ACHN (cell line): Measurements from ENCODE around the gene MARCO.

Experiments
- DNase-seq: peaks from one replicate; pipeline ENCODE4 v3.0.0-alpha.2; 2015
- in situ Hi-C: cut with HindIII; loops from 2 replicates; pipeline ENCODE4 v1.10.0; 2017; ENCODE audit warnings: low sequenced_read_pairs, low pct_ligation_motif_present, low pct_unique_long_range_greater_than_20kb

Gene MARCO

DNA sequence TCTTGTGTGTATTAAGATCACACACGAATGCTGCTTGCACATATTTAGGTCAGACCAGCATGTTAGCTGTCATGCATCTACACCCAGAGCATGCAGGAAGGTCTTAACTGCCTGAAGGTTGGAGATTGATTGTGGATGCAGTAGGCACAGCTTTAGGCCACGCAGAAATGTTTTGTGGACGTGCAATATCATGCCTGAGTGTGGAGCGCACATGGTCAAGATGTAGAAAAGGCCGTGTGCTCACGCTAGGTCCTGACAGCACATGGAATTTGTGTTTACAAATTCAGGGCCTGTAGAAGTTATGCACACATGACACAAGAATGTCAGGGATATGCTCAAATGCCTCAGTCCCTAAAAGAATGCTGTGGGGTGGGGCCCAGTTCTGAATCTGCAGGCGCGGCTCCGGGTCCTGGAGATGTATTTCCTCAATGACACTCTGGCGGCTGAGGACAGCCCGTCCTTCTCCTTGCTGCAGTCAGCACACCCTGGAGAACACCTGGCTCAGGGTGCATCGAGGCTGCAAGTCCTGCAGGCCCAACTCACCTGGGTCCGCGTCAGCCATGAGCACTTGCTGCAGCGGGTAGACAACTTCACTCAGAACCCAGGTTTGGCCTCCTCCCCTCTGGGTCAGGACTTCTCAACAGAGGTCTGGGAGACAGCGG is 27.9 kb downstream of the MARCO start:
- in situ Hi-C loops = no loop called here
- DNase-seq = no peak

DNA sequence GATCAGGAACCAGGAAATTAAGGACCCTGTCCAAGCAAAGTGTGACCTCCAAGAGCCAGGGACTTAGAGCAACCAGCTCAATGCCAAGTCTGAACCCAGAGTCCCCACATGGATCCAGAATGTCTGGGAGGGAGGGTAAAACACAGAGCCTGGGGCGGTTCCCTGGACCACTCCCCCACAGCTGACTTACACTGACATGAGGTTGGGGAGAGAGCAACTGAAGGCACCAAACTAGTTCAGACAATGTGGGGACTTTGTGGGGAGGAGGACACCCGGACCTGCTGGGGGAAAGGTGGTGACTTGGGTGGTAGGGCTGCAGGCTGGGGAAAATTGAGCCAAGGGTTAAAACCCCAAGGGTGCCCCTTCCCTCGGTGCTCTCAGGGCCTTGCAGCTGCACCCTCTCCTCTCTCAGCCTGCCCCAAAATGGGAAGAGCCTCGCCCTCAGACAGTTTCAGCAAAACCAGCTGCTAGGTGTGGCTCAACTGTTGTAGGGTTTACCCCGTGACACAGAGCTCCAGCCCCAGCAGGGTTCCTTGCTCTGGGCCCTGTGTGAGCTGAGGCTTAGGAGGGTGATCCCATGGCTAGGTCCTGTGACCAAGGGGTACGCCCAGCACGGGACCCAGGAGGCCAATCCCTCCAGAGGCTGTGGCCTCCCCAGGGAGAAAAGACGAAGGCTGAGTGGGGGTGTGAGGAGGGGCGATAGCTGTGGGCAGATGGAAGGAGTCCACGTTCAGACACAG is 28.6 kb downstream of the MARCO start:
- in situ Hi-C loops = no loop called here
- DNase-seq = no peak

DNA sequence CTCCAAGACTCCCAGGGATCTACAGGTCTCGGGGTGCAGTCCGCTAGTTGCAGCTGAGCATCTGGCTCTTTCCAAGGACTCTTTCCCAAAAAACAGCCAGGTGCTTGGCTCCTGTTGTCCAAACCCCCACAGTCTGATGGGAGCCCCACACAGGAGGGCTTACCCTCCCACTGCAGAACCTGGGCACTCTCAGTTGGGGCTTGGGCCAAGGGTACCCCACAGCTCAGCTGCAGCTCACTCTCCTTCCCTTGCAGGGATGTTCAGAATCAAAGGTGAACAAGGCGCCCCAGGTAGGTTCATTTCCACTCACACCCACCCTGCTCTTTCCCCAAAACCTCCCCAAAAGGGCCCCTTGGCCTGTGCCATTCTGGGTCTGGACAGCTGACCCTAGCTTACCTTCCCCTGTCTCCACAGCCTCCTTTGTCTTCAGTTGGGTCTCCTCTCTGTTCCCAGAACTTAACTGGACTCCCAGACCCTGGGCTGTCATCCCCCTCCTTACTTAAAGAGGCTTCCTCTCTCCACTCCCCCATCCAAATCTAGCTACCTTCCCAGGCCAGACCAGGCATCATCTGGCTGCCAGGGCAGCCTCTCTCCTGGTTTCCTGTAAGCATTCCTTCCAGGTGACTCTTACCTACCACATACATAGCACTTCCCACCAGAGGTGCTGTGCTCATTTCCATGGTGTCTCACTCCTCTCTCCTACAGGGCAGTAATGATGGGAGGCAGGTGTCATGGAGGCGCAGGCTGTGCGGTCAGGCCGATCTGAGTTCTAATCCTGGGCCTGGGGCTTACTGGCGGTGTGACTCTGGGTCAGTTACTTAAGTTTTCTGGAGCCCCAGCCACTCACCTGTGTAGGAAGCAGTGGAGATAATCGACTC is 29.5 kb downstream of the MARCO start:
- in situ Hi-C loops = no loop called here
- no peak for DNase-seq

DNA sequence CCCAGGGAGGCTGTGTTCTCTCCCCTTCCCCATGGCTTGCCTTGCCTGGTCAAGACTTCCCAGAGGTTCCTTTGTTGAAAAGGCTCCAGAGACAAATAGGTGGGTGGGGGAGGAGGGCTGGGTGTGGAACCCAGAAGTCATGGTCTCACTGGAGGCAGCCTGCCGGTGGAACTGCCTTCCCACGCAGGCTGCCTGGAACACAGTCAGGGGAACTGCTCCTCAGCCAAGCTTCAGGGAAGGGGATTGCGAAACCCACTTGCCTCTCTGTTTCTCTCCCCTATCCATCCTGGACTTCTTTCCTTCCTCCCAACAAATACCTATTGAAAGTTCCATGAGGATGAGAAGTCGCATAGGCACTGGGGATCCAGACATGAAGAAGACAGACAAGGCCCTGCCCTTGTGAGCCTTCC is 31.6 kb downstream of the MARCO start:
- DNase-seq = no peak

DNA sequence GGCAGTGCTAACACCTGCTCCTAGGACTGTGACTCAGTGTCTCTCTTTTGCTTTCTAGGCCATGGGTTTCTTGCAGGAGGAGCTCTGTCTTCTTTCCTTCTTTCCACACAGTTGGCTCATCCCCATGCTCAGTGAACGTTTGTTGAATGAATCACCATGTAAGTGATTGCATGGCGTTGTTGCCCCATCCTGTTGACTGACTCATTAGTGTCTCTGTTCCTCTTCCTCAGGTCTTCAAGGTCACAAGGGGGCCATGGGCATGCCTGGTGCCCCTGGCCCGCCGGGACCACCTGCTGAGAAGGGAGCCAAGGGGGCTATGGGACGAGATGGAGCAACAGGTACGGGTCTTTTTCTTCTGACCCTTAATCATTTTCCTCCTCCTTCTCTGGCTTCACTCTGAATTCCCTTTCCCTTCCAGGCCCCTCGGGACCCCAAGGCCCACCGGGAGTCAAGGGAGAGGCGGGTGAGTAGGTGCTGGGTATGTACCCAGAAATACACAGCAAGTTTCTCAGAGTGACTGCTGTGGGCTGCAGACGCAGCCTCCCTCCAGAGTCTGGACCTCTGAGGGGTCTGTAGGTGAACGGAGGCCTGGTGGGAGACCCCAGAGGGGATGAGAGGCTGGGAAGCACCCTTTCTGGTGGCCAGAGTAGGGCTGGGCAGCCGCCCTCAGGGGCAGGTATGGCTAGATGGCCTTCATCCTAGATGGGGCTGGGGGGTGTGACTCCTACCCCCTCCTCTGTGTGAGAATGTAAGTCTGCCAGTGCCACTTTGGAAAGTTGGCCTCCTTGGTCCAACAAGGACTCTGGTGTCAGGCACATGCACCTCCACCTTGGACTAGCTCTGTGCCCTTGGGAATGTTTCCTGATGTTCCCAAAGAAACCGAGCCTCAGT is 32.4 kb downstream of the MARCO start:
- no peak for DNase-seq
- in situ Hi-C loops = no loop called here

More for the DNA sequence above, 31.6 kb downstream of the MARCO start:
- in situ Hi-C loops = no loop called here

DNA sequence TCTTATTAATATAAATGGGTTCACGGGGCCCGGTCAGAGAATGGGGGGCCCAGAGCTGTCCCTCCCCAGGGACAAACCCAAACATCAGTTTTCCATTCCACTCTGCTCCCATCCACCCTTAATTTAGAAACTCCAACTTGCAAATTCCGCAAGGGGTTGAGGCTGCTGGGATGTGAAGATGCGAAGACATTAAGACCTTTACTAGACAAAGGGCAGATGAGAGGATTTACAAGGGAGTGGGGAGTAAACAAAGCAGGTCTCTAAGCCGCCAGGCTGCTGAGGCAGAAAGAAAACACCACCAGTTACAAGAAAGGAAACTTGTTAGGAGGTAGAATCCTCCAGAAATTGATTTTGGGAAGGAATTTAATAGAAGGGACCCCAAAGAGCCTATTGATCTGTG is 33.1 kb downstream of the MARCO start:
- DNase-seq = no peak
- in situ Hi-C loops = no loop called here

DNA sequence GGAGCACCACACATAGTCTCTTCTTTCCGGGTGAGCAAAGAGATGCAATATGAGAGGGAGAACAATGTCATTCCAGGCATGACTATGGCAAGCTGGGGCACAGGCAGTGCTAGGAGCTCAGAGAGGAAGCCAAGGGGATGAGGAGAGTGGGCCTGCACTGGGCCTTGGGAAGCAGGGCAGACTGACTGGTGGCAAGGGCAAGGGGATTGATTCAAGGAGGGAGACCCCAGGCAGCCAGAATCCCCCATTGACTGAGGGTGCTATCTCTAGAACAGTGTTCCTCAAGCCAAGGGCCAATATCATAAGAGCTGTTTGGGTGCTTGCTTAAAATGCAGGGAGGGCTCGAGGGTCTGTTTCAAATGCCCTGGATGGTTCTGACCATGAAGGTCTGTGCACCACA is 36.1 kb downstream of the MARCO start:
- in situ Hi-C loops = no loop called here
- no peak for DNase-seq

DNA sequence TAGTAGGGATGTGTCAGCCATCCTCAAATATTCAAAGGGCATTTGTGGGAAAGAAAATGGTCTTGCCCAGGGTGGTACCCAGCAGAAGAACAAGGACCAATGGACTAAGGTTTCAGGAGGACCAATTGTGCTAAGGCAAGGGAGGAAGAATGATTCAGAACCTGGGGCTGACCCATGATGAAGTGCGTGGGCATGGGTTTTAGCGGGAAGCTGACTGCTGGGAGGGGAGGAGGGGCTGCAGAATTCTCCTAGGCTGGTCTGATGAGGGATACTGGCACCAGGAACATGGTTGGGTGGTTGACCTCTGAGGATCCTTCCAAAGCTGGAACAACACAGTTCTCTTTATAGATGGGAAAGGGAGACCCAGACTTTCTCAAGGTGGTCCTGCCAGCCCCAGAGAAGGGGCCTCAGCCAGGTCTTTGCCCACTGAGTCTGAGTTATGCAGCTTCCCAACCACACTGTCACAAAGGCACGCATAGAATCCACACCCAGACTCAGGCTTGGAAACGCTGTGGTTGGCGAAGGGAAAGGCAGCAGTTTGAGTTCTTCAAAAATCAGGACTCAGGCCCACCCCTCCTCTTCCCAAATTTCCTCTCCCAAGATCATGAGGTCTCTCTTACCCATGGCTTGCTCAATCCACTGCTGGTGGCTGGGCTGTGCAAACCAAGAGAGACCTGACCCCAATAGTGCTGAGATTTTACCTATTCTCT is 37.3 kb downstream of the MARCO start:
- DNase-seq = no peak
- in situ Hi-C loops = no loop called here

DNA sequence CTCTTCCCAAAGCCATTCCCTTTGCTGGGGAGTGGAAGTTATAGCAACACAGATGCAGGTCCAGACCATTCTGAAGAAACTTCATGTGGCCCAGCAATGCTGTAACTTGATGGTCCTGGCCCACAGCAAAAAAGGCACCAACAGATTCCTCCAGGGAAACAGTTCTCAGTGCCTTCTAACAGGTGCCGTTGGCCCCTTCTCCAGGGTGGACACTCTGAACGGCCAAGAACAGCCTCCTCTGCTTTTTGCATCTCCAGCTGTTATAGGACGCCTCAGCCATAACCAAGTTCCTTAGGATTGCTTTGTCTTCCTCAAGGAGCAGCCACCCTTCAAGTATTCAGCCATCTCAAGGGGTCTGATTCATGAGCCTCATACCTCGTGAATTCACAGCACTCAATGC is 38.0 kb downstream of the MARCO start:
- in situ Hi-C loops = no loop called here
- no peak for DNase-seq

DNA sequence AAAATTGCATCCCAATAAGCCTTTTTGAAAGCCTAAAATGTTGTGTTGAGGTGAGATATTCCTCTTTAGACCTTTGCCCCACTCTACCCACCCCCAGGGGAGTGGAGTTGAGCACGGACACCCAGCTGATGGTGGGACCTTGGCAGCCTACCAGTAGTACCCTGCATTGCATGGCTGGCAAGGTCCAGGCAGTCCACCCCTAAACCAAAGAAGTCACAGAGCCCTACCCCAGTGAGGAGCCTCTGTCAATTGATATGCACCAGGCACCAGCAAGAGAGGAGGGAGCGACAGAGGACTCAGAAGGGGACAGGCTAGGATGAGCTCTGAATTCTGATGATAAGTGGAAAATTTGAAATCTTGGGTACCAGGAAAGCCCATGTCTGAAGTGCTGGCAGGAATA is 38.6 kb downstream of the MARCO start:
- in situ Hi-C loops = no loop called here
- DNase-seq = no peak

DNA sequence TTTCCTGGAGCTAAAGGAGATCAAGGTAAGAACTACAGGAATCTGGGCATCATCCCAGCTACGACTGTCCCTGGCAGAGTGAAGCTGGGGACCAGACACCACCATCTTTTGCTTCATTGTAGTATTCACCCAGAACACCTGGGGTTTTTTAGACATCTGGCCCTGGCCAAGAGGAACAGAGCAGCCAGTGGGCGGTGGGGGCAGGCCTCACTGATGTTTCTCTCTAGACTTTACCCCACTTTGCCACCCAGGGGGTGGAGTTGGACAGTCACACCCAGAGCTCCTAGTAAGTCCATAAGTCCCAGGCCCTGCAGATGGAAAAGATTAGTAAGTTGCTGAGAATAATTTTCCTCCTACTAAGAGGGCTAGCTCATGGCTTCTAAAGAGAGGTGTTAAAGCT is 39.6 kb downstream of the MARCO start:
- DNase-seq = no peak
- in situ Hi-C loops = no loop called here

DNA sequence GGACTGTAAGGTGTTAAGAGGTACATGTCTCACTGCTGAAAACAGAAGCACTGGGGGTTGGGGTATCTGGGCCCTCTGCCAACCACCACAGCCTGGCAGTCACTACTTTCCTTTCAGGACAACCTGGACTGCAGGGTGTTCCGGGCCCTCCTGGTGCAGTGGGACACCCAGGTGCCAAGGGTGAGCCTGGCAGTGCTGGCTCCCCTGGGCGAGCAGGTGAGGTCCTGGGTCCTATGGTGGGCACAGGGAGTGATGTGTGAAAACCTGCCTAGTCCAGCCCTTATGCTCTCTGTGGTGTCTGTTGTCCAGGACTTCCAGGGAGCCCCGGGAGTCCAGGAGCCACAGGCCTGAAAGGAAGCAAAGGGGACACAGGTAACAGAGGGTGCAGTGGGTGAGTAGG is 40.0 kb downstream of the MARCO start:
- DNase-seq = no peak
- in situ Hi-C loops = no loop called here

DNA sequence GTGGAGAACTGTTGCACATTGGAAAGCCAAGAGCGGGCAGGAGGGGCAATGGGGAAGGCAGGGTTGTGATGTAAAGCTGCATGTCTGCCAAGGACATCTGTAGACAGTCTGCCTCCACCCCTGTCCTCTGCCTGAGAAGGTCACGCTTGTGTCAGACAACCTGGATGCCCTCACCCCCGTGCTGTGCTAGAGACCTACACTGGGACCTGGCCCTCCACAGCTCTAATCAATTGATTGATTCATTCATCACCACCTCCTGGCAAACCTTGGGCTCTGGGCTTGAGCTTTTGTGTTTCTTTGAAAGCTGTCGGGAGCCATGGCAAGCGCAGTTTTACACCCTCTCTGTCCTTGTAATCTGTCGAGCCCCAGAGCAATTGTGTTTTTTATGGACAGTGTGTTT is 41.1 kb downstream of the MARCO start:
- no peak for DNase-seq
- in situ Hi-C loops = no loop called here

DNA sequence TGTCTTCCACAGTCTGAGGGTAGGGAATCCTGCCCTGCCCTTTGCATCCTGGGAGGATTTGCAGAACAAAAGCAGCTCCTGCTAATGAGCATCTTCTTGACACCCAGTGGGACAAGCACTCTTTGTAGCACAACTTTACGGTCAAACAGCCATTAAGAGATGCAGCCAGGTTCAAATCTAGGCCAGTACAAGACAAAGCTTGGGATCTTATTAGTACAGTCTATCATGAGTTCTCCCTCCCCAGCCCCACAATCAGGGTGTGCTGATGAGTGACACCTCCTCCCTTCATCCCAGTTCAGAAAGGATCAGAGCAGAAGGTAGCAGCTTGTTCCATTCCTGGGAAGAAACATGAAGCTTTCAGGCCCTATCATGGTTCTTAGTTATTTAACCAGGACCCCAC is 41.9 kb downstream of the MARCO start:
- DNase-seq = no peak
- in situ Hi-C loops = no loop called here

DNA sequence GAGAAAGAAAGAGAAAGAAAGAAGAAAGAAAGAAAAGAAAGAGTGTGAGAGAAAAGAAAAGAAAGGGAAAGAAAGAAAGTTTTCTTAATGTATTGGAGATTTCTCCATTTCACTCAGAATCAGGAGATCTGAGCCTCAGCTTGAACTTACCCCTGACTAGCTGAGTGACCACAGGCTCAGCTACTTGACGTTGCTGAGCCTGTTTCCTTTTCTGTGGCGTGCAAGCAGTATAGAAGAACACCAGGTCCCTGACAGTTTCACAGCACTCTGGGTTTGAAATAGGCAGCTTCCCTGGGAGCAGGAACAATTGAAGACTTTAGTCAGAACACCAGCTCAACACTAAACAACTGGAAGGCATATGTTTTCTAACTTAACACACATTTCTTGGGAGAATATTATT is 44.7 kb downstream of the MARCO start:
- in situ Hi-C loops = no loop called here
- DNase-seq = no peak

DNA sequence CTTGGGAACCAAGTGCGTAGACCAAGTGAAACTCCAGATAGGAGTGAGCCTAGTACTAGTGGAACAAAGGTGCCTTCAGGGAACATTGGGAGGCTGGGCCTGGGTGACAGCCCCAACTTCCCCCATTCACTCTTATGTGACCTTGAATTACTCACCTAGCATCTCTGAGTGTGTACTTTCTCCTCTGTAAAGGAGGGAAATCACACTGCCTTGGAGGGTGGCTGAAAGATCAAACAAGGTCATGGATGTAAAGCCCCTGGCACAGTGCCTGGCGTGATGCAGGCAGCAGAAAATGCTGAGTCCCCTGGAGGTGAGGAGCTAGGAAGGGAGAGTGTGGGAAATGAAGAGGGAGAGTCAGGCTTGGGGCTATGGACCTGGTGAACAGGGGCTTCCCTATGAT is 45.9 kb downstream of the MARCO start:
- in situ Hi-C loops = no loop called here

DNA sequence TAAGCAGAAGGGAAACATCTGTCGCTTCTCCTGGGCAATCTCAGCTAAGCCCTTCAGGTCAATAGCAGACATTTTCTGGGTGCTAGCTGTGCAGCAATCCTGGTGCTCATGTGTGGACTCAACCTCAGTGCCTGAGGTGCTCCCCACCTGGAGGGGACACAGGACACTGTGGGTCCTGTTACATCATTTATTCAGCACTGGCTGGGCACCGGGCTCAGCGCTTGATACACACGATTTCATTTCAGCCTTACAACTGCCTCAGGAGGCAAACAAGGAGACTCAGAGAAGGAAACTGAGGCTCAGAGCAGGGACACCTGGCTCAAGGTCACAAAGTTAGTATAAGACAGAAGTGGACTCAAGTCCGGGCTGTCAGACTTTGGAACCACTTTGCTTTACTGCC is 46.7 kb downstream of the MARCO start:
- in situ Hi-C loops = no loop called here
- DNase-seq = no peak

More for the DNA sequence above, 45.9 kb downstream of the MARCO start:
- DNase-seq = no peak

DNA sequence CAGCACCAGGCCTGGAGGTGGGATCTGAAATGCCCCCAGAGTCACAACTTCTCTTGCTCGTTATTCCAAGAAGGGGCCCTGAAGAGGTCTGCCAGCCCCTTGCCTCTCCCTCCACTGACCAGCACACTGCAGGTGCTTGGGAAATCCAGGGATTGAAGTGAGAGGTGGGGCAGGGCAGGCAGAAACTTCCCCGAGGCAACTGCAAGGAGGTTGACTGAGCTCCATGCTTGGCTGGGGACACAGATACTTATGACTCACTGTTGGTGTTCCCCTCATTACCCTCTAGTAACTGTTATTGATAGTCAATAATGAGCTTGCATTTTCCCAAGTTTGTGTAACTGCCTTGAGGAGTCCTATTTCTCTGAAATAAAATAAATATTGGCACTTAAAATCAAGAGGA is 47.5 kb downstream of the MARCO start:
- no peak for DNase-seq

More for the DNA sequence above, 47.5 kb downstream of the MARCO start:
- in situ Hi-C loops = no loop called here
